GM12872 (cell line): ENCODE data around the gene ABHD18.

Source experiments
- CTCF ChIP-seq: IDR thresholded peaks from 3 replicates; pipeline ENCODE4 v1.5.1; 2011; ENCODE audit warnings: low read depth, mild to moderate bottlenecking, low read length, moderate library complexity; ENCODE audit not compliant: insufficient read depth

The ABHD18 gene

GRCh38 chr4:128009428-128009827, 44.2 kb downstream of the ABHD18 start:
- no peak for TF ChIP-seq CTCF

GRCh38 chr4:128025319-128025718, 60.1 kb downstream of the ABHD18 start:
- no peak for TF ChIP-seq CTCF

- no peak for TF ChIP-seq CTCF
Observed at GRCh38 chr4:128029907-128030306, 64.7 kb downstream of the ABHD18 start.

- TF ChIP-seq CTCF = no peak
Observed at GRCh38 chr4:128031756-128032384, 66.7 kb downstream of the ABHD18 start.

GRCh38 chr4:128039568-128039967, 74.4 kb downstream of the ABHD18 start:
- TF ChIP-seq CTCF = no peak

- no peak for TF ChIP-seq CTCF
Observed at GRCh38 chr4:128056396-128056795, 91.2 kb downstream of the ABHD18 start.

GRCh38 chr4:128060121-128060698, 95.0 kb downstream of the ABHD18 start:
- TF ChIP-seq CTCF = no peak
